Activated CD8-positive, alpha-beta memory T cell treated with anti-CD3 and anti-CD28 coated beads for 1 hour (primary cell): ENCODE results near the gene SEMA4A.
"Not testable (repeated sequence)": the region's sequence is repeated elsewhere in the genome, so short reads cannot be mapped to it uniquely, and the experiment has no call there.

ENCODE experiments used
- DNase-seq, 2 donors: peaks; one replicate each; pipeline ENCODE4 v3.0.0-alpha.2; 2020; ENCODE audit warnings: low read depth in 1 of 2; ENCODE audit errors: extremely low read depth in 1 of 2

The SEMA4A gene

DNA sequence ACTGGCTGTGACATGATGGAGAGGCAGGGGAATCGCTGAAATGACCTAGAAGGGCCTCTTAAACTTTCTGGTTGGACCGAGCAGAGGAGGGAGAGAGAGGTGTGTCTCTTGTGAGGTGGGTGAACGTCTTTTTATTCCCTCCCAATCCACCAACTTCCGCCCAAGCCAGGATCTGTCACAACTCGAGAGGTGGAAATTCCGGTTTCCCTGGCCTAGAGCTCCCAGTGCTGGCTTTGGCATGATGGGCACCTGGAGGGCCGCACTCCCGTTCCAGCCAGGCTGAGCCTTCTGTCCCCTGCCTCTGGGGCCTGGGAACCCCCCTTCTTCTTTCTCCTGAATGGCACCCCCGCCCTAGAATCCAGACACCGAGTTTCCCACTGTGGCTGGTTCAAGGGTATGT, at the start of gene SEMA4A:
TSS of gene SEMA4A (plus strand) at position 224 of the 400 bp plus-strand sequence. CDS start 994 bp downstream, outside the sequence.
- DNase-seq = no peak

DNA sequence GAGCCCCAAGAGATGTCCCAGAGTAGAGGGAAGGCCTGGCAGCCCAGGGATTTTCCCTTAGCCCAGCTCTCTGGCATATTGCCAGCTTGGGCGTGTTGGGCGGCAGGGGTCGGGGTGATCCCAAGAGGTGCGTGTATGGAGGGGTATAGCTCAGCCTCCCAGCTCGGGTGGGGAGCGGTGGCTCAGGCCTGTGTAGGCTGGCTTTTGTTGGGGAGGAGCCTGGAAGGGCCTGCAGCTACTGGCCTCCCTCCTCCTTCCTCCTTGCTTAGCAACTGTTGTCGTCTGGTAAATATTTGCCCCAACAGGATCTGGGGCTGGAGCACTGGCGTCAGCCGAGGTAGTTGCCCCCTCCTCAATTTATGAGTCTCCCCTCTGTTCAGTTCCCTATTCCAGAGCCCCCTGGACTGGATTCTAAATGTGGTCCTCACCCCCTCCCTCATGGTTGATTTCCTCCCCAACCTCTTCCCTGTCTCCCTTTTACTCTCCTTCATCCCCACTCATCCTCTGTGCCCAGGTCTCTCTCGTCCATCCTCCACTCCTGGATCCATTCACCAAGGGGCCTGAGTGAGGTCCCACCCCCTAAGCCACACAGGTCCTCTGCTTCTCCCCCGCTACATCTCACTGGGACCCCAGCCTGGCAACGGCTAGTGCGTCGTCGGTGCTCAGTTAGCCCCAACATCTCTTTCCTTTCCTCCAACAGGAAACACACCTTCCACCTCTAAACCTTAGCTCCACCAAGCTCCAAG, 49.1 kb upstream of the SEMA4A start:
- no peak for DNase-seq

DNA sequence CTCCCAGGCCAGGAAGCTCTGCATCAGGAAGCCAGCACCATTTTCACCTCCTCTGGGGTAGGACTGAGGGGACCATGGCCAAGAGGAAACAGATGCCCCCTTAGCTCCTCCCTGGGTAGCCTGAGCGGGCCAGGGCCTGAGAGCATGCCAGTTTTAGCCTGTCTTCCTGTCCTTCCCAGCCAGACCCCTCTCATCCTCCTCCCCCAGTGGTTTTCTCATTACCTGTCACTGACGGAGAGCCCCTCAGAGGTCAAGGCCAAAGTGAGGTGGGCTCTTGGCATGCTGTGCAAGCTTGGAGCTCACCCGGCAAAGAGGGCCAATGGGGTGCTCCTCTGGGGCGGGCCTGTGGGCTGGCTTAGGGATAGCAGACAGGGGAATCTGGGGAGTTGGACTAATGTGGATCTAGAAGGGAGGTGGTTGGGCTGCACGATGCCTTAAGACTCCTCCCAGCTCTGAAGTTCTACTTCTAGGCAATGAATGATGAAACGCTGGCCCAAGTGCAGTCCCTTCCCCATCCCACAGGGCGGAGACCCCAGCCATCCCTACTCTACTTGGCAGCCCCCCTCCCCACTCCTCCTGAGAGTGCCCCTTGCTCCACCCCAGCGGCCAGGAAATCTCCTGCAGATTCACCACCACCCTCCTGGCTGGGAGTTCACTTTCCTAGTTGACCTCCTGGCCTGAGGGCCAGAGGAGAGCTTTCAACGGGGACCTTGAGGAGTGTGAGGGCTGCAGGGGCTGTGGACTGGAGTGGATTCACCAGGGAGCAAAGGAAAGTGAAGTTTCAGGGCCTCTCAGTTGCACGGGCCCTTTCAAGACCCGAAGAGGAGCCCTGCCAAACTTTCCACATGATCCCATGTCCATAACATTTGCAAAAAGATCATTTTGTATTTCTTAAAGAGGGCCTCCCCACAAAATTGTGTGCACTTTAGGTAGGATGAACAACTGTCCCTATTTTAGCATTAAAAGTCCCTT, 48.2 kb upstream of the SEMA4A start:
- no peak for DNase-seq

DNA sequence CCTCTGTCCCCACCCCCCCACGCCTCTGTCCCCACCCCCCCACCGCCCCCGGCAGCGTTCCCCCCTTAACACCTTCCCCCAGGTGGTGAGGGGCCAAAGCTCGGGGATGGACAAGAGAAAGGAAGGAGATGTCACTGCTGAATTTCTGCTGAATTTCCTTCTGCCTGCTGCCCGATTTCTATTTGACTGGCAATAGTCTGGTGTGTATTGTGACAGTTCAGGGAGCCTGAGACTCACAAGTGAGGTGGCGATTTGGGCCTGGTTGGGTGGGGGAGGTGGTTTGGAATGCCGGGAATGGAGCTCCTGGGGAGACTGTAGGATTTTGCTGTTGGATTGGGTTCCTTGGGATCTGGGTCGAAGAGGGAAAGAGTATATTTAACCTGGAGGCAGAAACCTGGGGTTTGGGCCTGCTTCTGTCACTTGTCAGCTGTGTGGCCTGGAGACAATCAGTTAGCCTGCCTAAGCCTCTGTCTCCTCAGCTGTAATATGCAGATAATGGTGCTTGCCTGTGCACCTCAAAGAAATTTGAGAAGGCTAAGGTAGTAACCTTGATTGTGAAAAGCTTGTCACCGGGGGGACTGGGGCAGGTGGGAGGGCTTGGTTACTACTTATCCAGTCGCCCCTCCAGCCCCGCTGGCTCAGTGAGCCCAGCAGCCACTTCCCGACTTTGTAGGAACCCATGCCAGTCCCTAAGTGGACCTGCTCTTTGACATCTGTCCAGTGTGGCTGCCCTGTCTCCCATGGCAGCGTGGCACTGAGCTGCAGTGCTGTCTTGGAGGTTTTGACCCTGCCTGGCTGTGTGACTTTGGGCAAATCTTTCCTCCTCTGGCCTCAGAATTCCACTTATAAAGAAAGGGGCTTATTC, 46.5 kb upstream of the SEMA4A start:
- DNase-seq = no peak

DNA sequence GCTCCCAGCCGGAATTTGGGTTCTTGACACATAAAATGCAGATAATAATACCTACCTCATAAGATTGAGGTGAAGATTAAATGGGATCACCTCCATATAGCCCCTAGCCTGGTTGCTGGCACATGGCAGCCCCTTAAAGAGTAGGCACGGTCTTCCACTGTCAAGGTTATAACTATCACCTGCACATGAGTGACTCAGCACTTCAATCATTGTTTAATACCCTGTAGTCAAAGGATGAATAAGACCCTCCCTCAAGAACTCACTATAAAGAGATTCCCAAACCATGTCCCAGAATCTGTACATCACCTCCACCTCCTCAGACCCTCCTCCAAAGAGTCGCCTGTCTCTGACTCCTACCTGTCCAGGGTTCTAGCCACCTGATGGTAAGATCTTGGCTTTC, 45.3 kb upstream of the SEMA4A start:
- DNase-seq = no peak

DNA sequence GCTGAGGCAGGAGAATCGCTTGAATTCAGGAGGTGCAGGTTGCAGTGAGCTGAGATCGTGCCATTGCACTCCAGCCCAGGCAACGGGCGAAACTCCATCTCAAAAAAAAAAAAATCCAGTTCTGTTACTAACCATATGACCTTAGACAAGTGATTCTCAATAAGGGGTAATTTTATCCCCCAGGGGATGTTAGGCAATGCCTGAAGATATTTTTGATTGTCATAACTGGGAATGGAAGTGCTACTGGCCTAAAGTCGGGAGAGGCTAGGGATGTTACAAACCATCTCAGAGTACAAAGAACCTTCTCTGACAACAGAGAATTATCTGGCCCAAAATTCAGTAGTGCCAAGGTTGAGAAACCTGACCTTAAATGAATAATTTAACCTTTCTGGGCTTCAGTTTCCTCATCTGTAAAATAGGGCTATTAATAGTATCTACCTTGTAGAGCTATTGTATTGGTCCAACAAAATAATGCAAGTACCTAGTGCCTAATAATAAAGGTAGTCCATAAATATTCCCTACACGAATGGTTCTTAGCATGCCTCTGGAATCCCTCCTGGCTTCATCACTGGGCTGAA, 44.6 kb upstream of the SEMA4A start:
- DNase-seq = no peak

DNA sequence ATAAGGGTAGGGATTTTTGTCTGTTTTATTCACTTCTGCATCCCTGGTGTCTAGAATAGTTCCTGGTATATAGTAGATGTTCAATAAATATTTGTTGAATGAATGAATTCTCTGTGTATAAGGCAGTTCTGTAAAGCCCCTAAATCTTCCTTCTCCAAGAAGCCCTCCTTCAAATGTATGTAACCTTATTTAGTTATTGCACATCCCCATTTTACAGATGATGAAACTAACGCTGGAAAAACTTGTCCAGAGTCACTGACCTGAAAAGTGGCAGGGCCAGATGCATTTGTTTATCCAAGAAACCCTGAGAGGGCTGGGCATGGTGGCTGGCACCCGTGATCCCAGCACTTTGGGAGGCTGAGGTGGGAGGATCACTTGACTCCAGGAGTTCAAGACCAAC, 43.1 kb upstream of the SEMA4A start:
- no peak for DNase-seq

DNA sequence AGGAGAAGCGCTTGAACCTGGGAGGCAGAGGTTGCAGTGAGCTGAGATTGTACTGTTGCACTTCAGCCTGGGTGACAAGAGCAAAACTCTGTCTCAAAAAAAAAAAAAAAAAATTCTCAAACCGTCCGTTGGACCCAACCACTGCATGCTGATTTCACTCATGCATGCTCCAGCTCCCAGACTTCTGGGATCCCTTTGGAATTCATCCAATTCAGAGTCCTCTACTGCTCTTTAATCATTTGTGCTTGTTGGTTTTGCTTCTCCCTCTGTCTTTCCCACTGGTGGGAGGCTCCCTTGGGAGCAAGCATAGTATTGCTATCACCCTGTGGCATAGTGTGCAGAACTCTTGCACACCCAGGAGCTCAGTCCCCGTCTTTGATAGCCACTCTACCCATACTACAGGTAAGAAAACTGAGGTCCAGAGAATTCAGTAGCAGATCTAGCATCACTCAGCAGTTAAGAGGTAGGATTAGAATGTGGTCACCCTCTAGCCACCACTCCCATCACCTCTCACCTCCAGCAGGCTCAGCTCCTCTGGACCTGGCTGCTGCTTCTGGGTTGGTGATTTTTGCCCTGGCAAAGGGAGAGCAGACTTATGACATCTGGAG, 41.9 kb upstream of the SEMA4A start:
- DNase-seq = no peak

DNA sequence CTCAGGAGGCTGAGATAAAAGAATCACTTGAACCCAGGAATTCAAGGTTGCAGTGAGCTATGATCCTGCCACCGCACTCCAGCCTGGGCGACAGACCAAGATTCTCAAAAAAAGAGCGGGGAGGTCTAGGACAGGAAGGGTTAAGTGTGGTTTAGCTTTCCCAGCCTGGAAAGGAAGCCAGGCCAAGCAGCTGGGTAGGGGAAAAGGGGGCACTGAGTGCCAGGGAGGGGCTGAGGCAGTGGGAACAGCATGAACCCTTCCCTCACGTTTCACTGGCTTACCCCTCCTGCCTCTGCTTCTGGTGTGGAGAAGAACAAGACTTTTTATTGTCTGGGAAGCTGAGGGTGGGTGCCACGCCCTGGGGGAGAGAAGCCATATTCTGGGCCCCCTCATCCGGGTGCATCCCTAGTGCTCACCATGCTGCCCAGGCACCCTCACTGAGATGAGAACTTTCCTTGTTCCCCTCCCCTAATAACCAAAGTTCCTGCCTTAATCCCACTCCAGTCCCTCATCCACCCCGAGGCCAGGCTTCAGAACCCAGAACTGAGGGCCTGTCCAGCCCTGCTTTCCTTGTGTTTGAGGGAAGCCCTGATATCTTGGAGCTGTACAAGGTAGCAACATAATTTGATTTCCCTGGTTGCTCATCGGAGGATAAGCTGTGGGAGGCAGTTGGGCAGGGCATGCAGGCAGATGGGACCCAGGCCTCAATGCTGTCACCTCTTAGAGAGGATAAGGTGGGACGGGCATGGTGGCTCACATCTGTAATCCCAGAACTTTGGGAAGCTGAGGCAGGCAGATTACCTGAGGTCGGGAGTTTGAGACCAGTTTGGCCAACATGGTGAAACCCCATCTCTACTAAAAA, 40.9 kb upstream of the SEMA4A start:
- DNase-seq = no peak

DNA sequence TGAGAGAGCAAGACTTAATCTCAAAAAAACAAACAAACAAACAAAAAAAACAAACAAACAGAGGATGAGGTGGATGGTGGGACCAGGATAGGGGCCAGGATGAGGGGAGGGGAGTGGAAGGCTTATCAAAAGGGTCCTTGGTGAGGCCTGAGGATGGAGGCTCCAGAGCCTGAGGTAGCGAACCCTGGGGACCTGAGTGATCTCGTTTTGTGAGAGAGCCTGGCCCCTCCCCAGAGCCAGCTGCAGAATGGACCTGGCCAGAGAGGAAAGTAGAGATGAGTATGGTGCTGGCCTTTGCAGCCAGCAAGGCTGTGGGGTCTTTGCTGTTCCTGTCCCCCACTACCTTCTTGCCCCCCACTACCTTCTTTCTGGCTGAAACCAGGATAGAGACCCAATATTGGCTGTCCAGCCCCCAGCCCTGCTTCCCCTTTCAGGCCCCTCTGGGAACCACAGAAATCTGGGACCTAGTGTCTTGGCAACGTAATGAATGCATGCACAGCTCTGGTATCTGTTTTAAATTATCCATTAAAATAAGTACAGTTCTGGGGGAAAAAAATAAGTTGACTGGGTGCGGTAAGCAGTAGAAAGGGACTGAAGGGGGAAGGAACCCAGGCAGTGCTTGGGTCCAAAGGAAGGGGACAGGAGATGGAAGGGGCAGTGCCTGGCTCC, 40.0 kb upstream of the SEMA4A start:
- DNase-seq = no peak

DNA sequence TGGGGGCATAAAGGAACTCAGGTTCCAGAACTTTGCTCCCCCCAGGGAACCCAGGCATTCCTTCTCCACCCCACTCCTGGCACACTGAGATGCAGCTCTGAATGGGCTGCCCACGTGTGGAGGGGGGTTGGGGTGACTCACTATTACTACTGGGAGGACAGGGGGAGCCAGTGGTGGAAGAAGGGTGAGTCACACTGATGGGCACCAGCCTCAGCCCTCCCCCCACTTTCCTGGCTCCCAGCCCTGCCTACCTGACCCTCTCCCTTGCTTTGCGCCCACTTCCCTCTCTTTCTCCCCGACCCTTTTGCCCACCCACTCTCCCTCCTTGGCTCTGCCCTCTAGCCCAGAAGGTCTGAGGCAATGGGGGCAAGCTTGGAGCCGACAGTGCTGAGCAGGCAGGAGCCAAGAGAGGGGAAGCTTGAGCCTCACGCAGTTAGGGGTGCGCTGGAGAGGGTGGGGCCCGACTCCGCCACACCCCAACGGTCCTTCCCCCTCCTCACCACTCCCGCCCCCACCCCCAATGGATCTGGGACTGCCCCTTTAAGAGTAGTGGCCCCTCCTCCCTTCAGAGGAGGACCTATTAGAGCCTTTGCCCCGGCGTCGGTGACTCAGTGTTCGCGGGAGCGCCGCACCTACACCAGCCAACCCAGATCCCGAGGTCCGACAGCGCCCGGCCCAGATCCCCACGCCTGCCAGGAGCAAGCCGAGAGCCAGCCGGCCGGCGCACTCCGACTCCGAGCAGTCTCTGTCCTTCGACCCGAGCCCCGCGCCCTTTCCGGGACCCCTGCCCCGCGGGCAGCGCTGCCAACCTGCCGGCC, 39.1 kb upstream of the SEMA4A start, which contains the start of gene LMNA:
TSS of gene LMNA (plus strand) at position 611 of the 818 bp plus-strand sequence. CDS start 208 bp downstream, outside the sequence.
- DNase-seq = peak in 1 of 2 donors; percentile 58

DNA sequence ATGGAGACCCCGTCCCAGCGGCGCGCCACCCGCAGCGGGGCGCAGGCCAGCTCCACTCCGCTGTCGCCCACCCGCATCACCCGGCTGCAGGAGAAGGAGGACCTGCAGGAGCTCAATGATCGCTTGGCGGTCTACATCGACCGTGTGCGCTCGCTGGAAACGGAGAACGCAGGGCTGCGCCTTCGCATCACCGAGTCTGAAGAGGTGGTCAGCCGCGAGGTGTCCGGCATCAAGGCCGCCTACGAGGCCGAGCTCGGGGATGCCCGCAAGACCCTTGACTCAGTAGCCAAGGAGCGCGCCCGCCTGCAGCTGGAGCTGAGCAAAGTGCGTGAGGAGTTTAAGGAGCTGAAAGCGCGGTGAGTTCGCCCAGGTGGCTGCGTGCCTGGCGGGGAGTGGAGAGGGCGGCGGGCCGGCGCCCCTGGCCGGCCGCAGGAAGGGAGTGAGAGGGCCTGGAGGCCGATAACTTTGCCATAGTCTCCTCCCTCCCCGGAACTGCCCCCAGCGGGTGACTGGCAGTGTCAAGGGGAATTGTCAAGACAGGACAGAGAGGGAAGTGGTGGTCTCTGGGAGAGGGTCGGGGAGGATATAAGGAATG, 38.4 kb upstream of the SEMA4A start:
- no peak for DNase-seq

DNA sequence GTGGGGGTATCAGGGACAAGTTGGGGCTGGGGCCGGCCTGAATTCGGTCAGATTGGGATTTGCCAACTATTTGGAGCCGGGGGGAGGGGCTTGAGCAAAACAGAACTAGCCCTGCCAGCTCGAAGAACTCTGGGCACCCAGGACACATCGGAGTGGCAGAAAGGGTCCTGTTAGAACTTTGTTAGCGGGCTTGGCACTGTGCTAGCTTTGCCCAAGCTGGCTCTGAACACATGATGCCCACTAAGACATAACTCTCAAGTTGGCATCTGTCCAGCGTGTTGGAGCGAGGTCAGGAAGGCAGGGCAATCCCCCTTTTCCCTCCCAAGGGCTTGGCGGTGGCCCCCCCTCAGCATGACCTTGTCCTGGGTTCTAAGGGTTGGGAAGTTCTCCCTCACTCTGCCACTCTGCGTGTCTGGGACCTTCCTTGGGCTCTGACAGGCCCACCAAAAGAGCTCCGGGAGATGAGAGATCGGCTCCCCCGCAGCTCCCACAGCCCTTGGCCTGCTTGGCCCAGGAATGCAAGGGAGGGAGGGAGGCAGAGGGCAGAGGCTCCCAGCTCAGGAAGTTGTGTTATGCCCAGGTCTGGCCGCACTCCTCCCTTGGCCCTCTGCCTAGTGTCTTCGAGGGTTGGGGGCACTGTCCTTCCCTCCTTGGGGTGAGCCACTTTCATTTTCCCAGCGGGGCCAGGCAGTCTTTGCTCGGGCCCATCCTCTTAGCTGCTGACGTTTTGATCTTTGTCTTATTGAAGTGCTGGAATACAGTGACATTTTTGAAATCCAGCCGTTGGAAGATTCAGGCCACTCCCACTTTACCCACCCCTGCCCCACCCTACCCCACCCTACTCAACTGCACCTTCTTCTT, 37.6 kb upstream of the SEMA4A start:
- DNase-seq = no peak

DNA sequence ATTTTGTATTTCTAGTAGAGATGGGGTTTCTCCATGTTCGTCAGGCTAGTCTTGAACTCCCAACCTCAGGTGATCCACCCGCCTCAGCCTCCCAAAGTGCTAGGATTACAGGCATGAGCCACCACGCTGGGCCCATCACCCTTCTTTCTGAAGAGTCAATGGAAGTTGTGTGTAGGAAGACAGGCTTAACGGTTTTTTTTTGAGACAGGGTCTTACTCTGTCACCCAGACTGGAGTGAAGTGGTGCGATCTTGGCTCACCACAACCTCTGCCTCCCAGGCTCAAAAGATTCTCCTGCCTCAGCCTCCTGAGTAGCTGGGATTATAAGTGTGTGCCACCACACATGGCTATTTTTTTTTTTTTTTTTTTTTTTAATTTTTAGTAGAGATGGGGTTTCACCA, 36.7 kb upstream of the SEMA4A start:
- DNase-seq = not testable (repeated sequence)

DNA sequence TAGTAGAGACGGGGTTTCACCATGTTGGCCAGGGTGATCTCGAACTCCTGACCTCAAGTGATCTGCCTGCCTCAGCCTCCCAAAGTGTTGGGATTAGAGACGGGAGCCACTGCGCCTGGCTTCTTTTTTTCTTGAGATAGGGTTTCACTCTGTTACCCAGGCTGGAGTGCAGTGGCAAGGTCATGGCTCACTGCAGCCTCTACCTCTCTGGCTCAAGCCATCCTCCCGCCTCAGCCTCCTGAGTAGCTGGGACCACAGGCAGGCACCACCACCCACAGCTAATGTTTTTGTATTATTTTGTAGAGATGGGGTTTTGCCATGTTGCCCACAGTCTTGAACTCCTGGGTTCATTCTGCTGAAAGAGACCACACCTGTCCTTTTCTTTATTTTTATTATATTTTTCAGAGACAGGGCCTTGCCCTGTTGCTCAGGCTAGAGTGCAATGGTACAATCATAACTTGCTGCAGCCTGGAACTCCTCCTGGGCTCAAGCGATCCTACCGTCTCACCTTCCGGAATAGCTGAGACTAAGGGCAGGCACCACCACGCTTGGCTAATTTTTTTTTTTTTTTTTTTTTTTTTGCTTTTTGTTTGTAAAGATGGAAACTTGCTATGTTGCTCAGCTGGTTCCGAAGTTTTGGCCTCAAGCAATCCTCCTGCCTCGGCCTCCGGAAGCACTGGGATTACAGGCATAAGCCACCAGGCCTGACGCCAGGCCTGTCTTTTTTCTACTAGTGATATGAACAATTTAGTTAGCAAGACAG, 35.8 kb upstream of the SEMA4A start:
- DNase-seq = no peak
